ENCODE results near the gene EDC4.
A peak's percentile ranks its signal among the peaks of the same experiment; 100 is the strongest.
"Not testable (repeated sequence)": the region's sequence is repeated elsewhere in the genome, so short reads cannot be mapped to it uniquely, and the experiment has no call there.

The EDC4 gene

DNA sequence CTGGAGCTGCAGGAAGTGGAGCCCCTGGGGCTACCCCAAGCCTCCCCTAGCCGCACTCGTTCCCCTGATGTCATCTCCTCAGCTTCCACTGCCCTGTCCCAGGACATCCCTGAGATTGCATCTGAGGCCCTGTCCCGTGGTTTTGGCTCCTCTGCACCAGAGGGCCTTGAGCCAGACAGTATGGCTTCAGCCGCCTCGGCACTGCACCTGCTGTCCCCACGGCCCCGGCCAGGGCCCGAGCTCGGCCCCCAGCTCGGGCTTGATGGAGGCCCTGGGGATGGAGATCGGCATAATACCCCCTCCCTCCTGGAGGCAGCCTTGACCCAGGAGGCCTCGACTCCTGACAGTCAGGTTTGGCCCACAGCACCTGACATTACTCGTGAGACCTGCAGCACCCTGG is 7.7 kb downstream of the EDC4 start:
- DNase-seq: no peak

GRCh38 chr16:67881621-67882161 is 8.8 kb downstream of the EDC4 start:
- DNase-seq: no peak

GRCh38 chr16:67882374-67883145 is 9.7 kb downstream of the EDC4 start:
- DNase-seq: no peak

DNA sequence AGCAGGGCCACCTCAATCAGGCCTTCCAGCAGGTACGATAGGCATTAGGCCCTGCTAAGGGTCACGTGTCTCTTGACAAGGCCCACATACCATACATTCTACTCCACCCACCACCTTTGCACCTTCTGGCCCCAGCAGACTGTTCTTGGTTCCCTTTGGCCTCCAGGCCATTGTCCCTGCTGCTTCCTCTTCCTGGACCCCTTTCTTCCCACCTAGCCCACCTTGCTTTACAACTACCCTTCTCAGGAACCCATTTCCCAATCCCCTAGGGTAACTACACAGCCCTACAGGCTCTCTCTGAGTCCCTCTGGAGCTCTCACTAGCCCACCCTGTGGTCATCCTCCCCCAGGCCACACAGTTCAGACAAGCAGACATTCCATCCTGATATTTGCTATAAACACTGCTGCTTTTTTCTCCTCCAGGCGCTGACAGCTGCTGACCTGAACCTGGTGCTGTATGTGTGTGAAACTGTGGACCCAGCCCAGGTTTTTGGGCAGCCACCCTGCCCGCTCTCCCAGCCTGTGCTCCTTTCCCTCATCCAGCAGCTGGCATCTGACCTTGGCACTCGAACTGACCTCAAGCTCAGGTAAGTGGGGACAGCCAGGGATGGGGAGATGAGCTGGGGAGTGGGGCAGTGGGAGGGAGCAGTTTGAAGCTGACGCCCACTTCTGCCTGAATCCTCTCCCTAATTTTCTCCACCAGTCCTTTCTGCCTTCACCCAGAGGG is 10.5 kb downstream of the EDC4 start:
- no peak for DNase-seq

DNA sequence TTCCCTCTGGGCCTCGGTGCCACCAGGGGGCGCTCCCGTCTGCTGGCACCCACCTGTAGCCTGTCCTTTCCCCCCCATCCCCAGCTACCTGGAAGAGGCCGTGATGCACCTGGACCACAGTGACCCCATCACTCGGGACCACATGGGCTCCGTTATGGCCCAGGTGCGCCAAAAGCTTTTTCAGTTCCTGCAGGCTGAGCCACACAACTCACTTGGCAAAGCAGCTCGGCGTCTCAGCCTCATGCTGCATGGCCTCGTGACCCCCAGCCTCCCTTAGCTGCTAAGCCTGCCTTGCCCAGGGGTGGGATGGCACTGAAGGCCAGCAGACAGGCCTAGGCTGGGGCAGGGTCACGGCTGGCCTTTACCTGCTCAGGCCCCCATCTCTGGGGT is 11.0 kb downstream of the EDC4 start:
- DNase-seq: peak; percentile 55

- DNase-seq: peak; percentile 83
These were observed 11.8 kb downstream of the EDC4 start, which contains the start of gene NRN1L for GRCh38 chr16:67884684-67885083. Gene NRN1L, plus strand, starts transcription at chr16:67884885. Its CDS starts 19 bp downstream, at chr16:67884904.

DNA sequence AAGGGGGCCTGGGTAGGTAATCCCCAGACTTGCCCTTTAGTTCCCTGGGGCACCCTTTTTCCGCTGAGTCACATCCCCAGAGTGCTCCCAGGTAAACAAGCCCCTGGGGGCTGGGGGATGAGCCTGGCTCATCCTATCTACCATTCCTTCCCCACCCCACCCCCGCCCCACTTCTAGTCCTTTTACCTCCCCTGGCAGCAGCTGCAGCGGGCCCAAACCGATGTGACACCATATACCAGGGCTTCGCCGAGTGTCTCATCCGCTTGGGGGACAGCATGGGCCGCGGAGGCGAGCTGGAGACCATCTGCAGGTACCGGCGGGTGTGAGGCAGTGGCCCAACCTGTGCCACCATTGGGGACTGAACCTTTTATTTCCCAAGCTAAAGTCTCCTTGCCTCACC is 12.7 kb downstream of the EDC4 start:
- no peak for DNase-seq

DNA sequence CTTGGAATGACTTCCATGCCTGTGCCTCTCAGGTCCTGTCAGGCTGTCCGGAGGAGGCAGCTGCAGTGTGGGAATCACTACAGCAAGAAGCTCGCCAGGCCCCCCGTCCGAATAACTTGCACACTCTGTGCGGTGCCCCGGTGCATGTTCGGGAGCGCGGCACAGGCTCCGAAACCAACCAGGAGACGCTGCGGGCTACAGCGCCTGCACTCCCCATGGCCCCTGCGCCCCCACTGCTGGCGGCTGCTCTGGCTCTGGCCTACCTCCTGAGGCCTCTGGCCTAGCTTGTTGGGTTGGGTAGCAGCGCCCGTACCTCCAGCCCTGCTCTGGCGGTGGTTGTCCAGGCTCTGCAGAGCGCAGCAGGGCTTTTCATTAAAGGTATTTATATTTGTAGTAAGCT is 13.1 kb downstream of the EDC4 start:
- no peak for DNase-seq

- DNase-seq: no peak
These were observed 13.5 kb downstream of the EDC4 start for GRCh38 chr16:67886387-67886786.

DNA sequence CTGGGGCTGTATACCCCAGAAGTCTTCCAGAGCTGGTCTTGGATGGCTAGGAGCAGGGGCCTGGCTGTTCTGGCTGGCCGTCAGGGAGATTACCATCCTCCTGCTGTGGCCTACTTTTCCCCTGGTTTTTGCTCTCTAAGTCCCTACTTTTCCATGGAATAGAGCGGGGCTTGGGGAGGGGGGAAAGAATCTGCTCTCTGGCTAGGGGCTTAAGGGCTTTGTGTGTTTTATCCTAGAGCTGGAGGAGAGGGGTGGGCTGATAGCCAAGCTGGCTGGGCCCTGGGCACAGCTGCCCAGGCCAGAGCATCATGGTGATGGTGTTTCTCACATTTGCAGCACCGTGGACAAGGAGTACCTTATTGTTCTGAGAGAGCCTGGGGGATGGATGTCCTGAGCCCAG is 15.5 kb downstream of the EDC4 start:
- no peak for DNase-seq

GRCh38 chr16:67892375-67892774 is 19.5 kb downstream of the EDC4 start:
- DNase-seq: no peak

DNA sequence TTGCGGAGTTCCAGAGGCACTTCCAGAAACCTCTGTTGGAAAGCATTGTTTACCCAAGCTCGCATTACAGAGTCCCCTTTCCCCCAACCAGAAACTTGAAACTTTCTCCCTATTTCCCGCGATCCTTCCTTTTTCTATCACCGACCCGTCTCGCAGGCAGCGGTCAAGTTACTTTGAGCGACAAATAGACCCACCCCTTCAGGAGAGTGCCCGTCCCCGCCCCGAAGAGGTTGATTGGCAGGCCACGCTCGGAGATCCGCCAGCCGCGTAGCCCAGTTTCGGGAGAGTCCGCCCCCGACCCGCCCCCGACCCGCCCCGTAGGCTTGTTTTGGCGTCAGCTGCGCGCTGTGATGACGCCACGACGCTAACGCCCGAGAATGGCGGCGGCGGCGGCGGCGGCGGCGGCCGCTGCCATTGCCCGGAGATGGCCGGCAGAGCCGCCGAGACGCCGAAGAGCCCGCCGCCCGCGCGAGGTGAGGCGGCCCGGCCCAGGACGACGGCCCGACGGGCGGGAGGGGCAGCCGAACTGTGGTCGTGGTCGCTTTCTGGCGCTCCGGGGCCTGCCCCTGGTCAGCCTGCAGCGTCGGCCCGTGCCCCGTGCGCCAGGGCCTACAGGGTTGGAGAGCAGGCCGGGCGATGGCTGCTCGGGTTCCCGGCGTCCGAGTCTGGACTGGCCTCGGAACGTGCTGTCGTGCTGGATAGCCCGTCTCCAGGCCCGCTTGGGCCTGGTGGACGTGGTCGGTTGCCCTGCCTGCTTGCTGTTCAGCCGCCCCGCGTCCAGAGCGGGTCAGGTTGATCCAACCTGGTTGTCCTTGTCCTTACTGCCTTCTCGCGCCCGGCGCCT is 20.3 kb downstream of the EDC4 start, which contains the start of gene PSKH1:
Gene PSKH1 (plus strand): TSS at position 356 of the 844 bp plus-strand sequence. CDS start 15,496 bp downstream, outside the sequence.
- peak; percentile 93 for DNase-seq

- no peak for DNase-seq
These were observed 21.0 kb downstream of the EDC4 start for GRCh38 chr16:67893743-67894399.

DNA sequence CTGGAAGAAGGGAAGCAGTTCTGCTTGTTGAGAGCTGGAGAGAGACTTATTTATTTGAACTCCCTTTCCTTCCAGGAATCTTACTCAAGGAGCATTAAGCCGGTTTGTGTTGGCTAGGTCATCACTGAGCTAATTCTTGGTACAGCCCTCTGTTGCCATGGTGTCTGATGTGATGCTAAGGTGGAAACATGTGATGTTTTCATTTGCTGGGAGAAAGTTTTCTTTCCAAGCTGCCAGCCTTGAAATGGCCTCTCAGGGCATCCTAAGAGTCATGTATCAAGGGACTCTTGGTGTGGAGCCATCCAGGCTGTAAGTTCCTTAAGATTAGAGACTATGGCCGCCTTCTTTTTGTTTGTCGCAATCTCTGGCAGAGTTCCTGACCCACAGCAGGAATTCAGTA is 24.4 kb downstream of the EDC4 start:
- no peak for DNase-seq

GRCh38 chr16:67901734-67902133 is 28.9 kb downstream of the EDC4 start:
- DNase-seq: no peak

DNA sequence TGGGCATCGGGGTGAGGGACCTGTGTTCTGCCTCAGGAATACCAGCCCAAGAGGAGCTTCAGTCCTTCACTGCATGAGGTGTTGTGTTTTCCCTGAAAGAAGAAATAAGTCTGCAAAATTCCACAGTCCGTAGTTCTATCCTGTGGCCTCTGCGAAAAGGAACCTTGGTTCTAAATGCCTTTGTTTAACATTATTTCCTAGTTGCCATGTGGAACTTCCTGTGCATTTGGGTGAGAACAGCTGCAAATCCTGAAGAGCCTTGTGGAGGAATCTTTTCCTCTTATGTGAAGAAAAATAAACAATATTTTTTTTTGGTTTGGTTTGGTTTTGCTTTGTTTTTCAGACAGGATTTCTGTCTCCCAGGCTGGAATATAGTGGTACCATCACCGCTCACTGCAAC is 30.0 kb downstream of the EDC4 start:
- DNase-seq: no peak

- no peak for DNase-seq
These were observed 34.7 kb downstream of the EDC4 start for GRCh38 chr16:67907397-67908180.

DNA sequence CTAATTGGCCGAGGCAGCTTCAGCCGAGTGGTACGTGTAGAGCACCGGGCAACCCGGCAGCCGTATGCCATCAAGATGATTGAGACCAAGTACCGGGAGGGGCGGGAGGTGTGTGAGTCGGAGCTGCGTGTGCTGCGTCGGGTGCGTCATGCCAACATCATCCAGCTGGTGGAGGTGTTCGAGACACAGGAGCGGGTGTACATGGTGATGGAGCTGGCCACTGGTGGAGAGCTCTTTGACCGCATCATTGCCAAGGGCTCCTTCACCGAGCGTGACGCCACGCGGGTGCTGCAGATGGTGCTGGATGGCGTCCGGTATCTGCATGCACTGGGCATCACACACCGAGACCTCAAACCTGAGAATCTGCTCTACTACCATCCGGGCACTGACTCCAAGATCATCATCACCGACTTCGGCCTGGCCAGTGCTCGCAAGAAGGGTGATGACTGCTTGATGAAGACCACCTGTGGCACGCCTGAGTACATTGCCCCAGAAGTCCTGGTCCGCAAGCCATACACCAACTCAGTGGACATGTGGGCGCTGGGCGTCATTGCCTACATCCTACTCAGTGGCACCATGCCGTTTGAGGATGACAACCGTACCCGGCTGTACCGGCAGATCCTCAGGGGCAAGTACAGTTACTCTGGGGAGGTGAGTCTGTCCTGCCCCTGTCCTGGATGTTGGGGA is 36.3 kb downstream of the EDC4 start:
- DNase-seq: no peak

DNA sequence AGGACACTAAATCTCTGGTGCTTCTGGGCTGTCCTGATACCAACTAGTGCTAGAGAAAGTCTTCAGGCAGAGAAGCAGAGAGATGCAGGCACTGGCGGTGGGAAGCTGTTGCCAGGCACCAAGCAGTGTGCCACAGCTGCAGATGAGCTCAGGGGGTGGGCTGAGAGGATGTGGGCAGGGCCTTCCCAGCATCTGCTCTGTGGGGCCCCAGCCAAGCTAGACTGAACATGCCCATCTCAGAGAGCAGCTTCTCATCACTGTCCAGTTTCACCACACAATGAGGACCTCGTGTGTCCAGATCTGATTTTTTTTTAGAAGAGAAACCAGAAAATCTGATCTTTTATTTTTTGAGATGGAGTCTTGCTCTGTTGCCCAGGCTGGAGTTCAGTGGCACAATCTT is 37.3 kb downstream of the EDC4 start:
- no peak for DNase-seq

GRCh38 chr16:67914758-67915495 is 42.1 kb downstream of the EDC4 start:
- no peak for DNase-seq

GRCh38 chr16:67915496-67915769 is 42.6 kb downstream of the EDC4 start:
- DNase-seq: not testable (repeated sequence)

All from NCI-H1436 (cell line).